ENCODE data around the gene MYH10. TPM values are rescaled to one million over a fixed set of nuclear protein-coding genes. Genes with fewer than 3 reads are reported as not detected.
"Not testable (repeated sequence)": the region's sequence is repeated elsewhere in the genome, so short reads cannot be mapped to it uniquely, and the experiment has no call there.

The MYH10 gene
- 7.6 and 10.8 TPM in 2 replicates for total RNA-seq

GRCh38 chr17:8630227-8630801 lies at the start of gene MYH10:
Gene MYH10, minus strand, starts transcription at chr17:8630725. Its CDS starts 7,479 bp downstream, at chr17:8623246.
- intact Hi-C loops (cut with micrococcal nuclease): loop anchor here (1.0 to 10.0 kb wide), 6 partner anchors 114 to 788 kb away; partner anchors contain the start of genes CCDC42, NDEL1, PIK3R5 and RPL26

- intact Hi-C loops (cut with micrococcal nuclease): no loop called here
These were observed 48.6 kb upstream of the MYH10 start for GRCh38 chr17:8679126-8679525.

- intact Hi-C loops (cut with micrococcal nuclease): no loop called here
These were observed 44.8 kb upstream of the MYH10 start for GRCh38 chr17:8675306-8675705.

DNA sequence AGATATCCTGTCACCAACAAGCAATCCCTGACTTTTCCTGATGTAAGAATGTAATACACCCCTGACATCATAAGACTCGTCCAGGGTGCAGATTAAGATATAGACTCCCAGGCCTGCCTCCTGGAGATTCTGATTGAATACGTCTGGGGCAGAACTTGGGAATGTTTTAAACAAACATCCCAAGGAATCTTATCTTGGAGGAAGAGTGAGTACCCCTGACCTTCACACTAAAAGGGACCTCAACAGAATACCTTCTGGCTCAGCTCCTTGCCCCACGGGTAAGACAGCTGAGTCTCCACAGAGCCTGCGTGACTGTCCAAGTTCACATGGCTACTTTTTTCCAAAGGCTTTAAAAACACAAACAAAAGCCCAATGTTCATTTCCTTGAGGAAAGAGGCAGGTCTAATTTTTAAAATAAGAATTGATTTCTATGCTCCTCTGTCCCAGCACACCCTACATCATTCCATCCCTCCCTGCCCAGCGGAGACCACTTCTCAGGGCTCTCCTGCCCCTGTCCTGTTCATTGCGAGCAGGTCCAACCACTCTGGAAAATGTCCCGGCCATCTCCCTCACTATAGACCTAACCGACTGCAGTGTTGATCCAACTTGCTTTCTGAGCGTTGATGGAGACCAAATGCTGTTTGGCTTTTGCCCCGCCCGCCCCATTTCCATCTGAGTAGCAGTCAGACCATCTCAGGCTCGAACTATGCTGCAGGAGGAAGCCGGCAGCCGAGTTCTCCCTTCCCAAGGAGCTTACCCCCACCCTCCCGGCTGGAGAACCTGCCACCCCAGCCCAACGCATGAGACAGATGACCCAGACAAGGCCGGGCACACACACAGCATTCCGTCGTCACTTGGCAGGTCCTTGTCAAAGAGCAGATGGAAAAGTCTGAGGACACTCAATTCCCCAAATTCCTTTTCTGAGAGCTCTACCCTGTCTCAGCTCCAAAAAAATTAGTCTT lies 44.1 kb upstream of the MYH10 start:
- intact Hi-C loops (cut with micrococcal nuclease): no loop called here

DNA sequence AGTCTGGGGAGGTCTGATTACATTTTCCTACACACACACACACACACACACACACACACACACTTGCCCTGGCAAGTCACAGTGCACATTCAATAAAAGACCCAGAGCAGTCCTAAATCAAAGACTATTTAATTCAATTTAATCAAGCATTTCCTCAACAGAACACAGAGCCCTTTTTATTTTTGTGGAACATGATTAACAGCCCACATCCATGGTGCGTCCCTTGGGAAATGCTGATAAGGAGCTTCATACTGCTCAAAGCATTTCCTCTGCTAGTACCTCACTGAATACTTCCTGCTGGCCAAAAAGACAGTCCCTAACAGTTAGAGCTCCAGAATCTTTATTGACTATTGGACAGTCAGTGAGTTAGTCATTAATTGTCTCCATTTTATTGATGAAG lies 43.1 kb upstream of the MYH10 start:
- intact Hi-C loops (cut with micrococcal nuclease): no loop called here

DNA sequence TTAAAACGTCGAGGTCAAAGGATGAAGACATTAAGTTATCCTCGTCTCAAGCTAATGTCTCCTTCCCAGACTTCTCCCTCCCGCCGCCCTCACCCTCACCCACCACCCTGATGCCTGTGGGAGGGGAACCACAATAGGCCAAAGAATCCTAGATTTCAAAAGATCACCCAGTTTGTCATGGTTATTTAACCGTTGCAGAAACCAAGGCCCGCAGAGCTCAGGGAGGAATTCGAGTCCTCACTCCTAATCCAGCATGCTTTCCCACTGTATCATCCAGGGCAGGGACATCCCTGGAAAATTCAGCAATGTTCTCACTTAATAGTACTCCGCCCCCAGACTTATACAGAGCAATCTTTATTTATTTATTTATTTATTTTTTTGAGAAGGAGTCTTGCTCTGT lies 41.8 kb upstream of the MYH10 start:
- intact Hi-C loops (cut with micrococcal nuclease): no loop called here

GRCh38 chr17:8670421-8670820 lies 39.9 kb upstream of the MYH10 start:
- intact Hi-C loops (cut with micrococcal nuclease): no loop called here

GRCh38 chr17:8668176-8668740 lies 37.7 kb upstream of the MYH10 start:
- intact Hi-C loops (cut with micrococcal nuclease): no loop called here

GRCh38 chr17:8667421-8667820 lies 36.9 kb upstream of the MYH10 start:
- intact Hi-C loops (cut with micrococcal nuclease): no loop called here

DNA sequence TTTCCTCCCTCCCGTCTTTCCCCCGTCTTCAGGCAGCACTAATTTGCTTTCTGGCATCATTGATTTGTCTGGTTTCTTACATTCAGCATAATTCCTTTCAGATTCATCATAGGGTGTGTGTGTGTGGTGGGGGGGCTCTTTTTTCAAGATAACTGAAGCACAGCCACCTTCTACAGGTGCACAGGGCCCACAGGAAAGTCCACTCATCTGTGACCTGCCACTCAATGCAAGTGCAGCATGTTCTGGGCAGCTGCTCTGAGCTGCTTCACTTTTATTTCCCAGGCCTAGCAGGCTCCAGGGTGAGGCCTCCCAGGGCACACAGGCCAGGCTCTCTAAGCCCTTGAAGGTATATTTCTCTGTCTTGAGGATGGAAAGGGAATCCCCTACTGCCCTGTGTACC lies 35.2 kb upstream of the MYH10 start:
- intact Hi-C loops (cut with micrococcal nuclease): no loop called here

DNA sequence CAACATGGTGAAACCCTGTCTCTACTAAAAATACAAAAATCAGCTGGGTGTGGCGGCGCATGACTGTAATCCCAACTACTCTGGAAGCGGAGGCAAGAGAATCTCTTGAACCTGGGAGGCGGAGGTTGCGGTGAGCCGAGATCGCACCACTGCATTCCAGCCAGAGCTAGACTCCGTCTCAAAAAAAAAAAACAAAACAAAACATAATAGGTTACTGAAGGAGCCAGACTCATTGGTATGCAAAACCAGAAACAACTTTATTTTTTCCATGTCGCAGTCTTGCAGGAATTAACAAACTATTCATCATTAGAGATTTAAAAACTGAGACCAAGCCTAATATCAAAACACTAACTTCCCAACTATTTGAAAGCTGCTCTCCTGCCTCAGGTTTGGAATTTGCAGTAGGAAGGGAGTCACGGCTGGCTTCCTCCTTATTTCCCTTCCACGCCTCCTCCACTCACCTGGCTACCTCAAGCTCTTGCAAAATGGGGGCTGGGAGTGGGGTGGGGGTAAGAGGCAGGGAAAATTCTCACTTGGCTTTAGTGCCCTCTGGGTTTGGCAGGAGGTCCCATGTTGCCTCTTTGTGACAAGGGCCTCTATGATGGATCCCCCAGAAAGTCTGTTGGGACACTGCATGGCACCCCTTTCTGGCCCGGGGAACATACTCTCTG lies 34.1 kb upstream of the MYH10 start:
- intact Hi-C loops (cut with micrococcal nuclease): no loop called here

DNA sequence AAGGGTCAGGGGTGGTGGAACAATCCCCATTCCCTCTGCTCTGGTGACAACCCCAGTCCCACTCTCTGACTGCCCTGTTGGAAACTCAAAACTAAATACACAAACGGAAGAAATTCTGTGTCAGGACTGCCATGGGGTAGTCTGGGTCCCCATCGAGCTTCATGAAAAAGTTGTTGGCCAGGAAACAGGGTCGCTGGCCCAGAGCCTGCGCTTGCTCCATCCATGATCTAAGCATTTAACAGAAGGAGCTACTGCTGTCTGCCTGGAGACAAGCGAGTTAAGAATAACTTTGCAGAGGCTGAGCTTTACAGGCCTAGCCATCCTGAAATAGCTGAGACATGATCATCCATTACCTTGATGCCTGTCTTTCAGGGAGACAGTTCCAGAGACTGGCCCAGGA lies 32.4 kb upstream of the MYH10 start:
- intact Hi-C loops (cut with micrococcal nuclease): no loop called here

GRCh38 chr17:8662076-8662831 lies 31.7 kb upstream of the MYH10 start:
- intact Hi-C loops (cut with micrococcal nuclease): no loop called here

DNA sequence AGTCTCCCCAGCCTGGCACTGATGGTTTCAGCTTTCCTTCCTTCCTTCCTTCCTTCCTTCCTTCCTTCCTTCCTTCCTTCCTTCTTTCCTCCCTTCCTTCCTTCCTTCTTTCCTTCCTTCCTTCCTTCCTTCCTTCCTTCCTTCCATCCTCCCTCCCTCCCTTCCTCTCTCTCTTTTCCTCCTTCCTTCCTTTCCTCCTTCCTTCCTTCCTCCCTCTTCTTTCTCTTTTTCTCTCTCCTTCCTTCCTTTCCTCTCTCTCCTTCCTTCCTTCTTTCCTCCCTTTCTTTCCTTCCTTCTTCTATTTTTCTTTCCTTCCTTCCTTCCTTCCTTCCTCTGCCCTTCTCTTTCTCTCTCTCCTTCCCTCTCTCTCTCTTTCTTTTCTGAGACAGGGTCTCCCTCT lies 30.2 kb upstream of the MYH10 start:
- intact Hi-C loops (cut with micrococcal nuclease): not testable (repeated sequence)

DNA sequence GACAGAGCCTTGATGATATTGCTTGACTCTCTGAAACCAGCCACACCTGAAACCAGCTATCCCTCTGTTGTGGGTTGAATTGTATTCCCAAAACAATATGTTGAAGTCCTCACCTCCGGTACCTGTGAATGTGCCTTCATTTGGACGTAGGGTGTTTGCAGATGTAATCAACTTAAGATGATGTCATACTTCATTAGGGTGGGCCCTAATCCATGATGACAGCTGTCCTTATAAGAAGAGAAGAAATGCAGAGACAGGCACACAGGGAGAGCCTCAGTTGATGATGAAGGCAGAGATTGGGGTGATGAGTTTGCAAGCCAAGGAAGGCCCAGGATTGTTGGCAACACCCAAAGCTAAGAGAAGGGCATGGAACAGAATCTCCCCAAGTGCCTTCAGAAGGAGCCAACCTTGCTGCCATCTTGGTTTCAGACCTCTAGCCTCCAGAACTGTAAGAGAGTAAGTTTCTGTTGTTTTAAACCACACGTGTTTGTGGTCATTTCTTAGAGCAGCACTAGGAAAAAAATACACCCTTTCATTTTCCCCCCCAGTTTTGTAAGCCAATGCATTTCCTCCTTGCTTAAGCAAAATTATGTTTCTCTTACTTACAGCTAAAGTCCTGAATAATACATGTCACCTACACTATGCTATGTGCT lies 29.4 kb upstream of the MYH10 start:
- intact Hi-C loops (cut with micrococcal nuclease): no loop called here

DNA sequence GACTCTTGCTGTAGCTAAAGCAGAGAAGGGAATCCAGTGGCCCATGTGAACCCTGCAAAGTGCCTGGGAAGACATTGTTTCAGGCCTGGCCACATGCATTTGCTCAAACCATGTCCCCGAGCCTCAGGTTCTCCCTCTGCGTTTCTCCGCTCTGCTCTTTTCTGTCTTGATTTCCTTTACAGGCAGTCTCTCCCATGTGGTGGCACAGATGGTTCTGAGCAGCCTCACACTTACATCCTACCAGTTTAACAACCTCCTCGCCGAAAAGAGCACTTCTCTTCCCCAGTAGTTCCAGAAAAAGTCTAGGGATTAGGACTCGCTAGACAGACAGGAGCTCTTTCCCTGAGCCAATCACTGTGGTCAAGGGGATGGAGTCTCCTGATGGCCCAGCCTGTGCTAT lies 28.3 kb upstream of the MYH10 start:
- intact Hi-C loops (cut with micrococcal nuclease): no loop called here

DNA sequence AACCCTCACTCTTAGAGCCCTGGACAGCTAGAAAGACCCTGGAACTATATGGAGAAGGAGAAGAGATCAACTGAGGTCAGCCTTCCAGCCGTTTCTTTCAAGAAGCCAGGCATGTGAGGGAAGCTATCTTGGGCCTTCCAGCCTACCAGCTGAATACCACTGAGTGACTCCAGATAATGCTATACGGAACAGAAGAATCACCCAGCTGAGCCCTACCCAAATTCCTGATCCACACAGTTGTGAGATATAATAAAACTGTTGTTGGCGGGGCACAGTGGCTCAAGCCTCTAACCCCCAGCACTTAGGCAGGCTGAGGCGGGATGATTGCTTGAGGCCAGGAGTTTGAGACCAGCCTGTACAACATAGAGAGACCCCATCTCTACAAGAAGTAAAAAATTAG lies 26.2 kb upstream of the MYH10 start:
- intact Hi-C loops (cut with micrococcal nuclease): no loop called here

DNA sequence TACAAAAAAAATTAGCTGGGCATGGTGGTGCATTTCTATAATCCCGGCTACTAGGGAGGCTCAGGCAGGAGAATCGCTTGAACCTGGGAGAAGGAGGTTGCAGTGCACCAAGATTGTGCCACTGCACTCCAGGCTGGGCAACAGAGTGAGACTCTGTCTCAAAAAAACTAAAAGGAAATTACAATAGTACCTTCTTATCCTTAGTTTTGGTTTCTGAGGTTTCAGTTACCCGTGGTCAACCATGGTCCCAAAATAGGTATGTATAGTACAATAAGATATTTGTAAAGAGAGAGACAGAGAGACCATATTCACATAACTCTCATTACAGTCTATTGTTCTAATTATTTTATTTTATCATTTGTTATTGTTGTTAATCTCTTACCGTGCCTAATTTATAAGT lies 24.3 kb upstream of the MYH10 start:
- intact Hi-C loops (cut with micrococcal nuclease): no loop called here

- intact Hi-C loops (cut with micrococcal nuclease): no loop called here
These were observed 20.5 kb upstream of the MYH10 start for GRCh38 chr17:8651013-8651412.

- intact Hi-C loops (cut with micrococcal nuclease): no loop called here
These were observed 19.6 kb upstream of the MYH10 start for GRCh38 chr17:8650119-8650499.
